ENCODE measurements around the gene TBC1D17. TPM values are rescaled to one million over a fixed set of nuclear protein-coding genes. Genes with fewer than 3 reads are reported as not detected.

Gene TBC1D17
- total RNA-seq: 10 to 100 TPM; 40.7 to 47.3 TPM
- 35.5 TPM for polyA plus RNA-seq (2013, experiment 1 of 2)
- polyA plus RNA-seq (2013, experiment 2 of 2): 29.4 TPM
- long read RNA-seq, experiment 1, transcript TBC1D17-201 (17 exons, 2,366 nt): major isoform, 5 of 31 reads
- long read RNA-seq, experiment 1, partial matches to known transcripts: 13 of 31 reads
- long read RNA-seq, experiment 1, other reads (novel, unspliced or antisense): 12 of 31 reads
- long read RNA-seq, experiment 2, transcript TBC1D17-201 (17 exons, 2,366 nt): major isoform, 29 of 96 reads
- long read RNA-seq, experiment 2, partial matches to known transcripts: 40 of 96 reads
- long read RNA-seq, experiment 2, other reads (novel, unspliced or antisense): 27 of 96 reads
- long read RNA-seq, experiment 3, transcript TBC1D17-201 (17 exons, 2,366 nt): major isoform, 21 of 60 reads
- long read RNA-seq, experiment 3, partial matches to known transcripts: 19 of 60 reads
- long read RNA-seq, experiment 3, other reads (novel, unspliced or antisense): 18 of 60 reads
- long read RNA-seq, experiment 4, partial matches to known transcripts: 0 of 2 reads
- long read RNA-seq, experiment 4, other reads (novel, unspliced or antisense): 2 of 2 reads

DNA sequence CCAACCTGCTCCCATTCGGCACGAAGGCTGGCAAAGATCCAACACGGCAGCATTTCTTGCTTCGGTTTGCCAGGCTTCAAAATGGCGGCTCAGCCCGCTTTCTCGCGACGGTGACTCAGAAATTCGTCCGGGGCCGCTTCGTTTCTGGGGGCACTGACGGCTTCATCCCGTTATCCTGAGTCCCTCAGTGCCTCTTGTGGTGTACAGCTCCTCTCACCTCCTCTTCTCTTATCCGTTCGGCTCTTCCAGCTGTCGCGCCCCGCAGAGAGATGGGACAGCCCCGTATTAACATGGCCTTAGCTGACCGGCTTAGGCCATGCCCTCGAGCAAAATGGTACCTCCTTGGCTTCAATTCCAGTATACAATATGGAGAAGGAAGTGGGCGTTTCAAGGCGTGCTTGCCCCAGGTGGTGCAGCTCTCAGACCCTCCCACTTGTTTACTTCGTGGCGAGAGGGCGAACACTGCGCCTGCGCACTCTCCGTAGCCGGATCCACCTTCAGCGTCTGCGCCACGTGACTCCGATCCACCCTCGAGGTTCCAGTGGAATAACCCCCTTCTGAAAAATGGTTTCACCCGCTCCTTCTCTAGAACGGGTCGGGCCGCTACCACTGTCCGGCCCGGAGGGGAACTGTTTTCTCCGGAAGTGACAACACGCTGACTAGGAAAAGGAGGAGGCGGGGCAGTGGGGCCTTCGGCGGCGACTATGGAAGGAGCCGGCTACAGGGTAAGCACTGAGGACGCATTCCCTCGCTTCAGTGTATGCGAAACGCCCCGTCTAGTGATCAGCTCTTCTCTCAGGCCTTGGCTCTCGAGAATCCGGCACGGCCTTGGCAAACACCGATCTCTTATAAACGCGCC is at the start of gene TBC1D17, which contains the start of gene AKT1S1:
TBC1D17 (plus strand) TSS at position 683 of the 859 bp plus-strand sequence; CDS start at position 705, 22 bp downstream.
AKT1S1 (minus strand) TSS at position 336 of the 859 bp plus-strand sequence. CDS start 4,060 bp downstream, outside the sequence.
- Histone ChIP-seq H3K9ac (ENCODE audit: extremely low read depth, low read length, poor library complexity, severe bottlenecking) (peak within 1 kb of the TSS; percentile 93), H3K27me3 (ENCODE audit: control insufficient read depth, insufficient read depth, low read length, poor library complexity, severe bottlenecking) (no peaks in the 10 kb centered on the region), H3K4me3 (ENCODE audit: low read length) (peak within 1 kb of the TSS; percentile 96), H3K27ac (ENCODE audit: low read depth, low read length) (peak within 1 kb of the TSS; percentile 96), H3K9me3 (ENCODE audit: control insufficient read depth, low read length) (no peaks in the 10 kb centered on the region), H3K4me1 (ENCODE audit: control insufficient read depth, insufficient read depth, low read length) (no peaks in the 10 kb centered on the region), H3K36me3 (ENCODE audit: control insufficient read depth, insufficient read depth, low read length) (peaks cover 31% of the 10 kb centered on the region)
- Mint-ChIP-seq H3K36me3 (ENCODE audit: low read depth) (peaks cover 37% of the 10 kb centered on the region), H3K27me3 (ENCODE audit: insufficient read depth) (no peaks in the 10 kb centered on the region), H3K4me1 (peaks cover 5% of the 10 kb centered on the region), H3K27ac (no peak within 1 kb of the TSS), H3K9me3 (no peaks in the 10 kb centered on the region), H3K4me3 (no peak within 1 kb of the TSS)
- 0% methylated on average over 40 to 61 of the region's 61 CpGs for WGBS, 2 experiments (ENCODE audit: insufficient coverage in 1 of 2, insufficient read length in 1 of 2)
- DNase-seq: peak; percentile 99
- no peak for TF ChIP-seq CTCF (conservative IDR thresholded peaks at IDR 0.05)

DNA sequence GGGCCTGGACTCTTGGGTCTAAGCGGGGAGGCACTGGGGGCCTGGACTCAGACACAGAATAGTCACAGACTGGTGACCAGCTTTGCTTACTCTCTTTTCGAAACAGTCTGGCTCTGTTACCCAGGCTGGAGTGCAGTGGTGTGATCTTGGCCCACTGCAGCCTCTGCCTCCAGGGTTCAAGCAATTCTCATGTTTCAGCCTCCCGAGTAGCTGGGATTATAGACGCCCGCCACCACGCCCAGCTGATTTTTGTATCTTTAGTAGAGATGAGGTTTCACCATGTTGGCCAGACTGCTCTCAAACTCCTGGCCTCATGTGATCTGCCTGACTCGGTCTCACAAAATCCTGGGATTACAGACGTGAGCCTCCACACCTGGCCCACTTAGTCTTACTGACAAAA is 48.3 kb upstream of the TBC1D17 start:
- 92 to 93% methylated on average over 8 of the region's 8 CpGs for WGBS, 2 experiments (ENCODE audit: insufficient coverage in 1 of 2, insufficient read length in 1 of 2)
- Mint-ChIP-seq H3K4me3 (no peak overlapping the region), H3K4me1 (no peaks in the 10 kb centered on the region), H3K36me3 (ENCODE audit: low read depth) (peaks cover 34% of the 10 kb centered on the region), H3K27ac (no peak overlapping the region), H3K27me3 (ENCODE audit: insufficient read depth) (no peaks in the 10 kb centered on the region), H3K9me3 (no peaks in the 10 kb centered on the region)
- H3K4me3 ChIP-seq (ENCODE audit: low read length): no peak overlapping the region
- peaks cover 29% of the 10 kb centered on the region for H3K36me3 ChIP-seq (ENCODE audit: control insufficient read depth, insufficient read depth, low read length)
- H3K4me1 ChIP-seq (ENCODE audit: control insufficient read depth, insufficient read depth, low read length): no peaks in the 10 kb centered on the region
- H3K9me3 ChIP-seq (ENCODE audit: control insufficient read depth, low read length): no peaks in the 10 kb centered on the region
- no peak overlapping the region for H3K27ac ChIP-seq (ENCODE audit: low read depth, low read length)
- no peak for DNase-seq
- H3K9ac ChIP-seq (ENCODE audit: extremely low read depth, low read length, poor library complexity, severe bottlenecking): no peak overlapping the region
- H3K27me3 ChIP-seq (ENCODE audit: control insufficient read depth, insufficient read depth, low read length, poor library complexity, severe bottlenecking): no peaks in the 10 kb centered on the region
- no peak for TF ChIP-seq CTCF (conservative IDR thresholded peaks at IDR 0.05)

DNA sequence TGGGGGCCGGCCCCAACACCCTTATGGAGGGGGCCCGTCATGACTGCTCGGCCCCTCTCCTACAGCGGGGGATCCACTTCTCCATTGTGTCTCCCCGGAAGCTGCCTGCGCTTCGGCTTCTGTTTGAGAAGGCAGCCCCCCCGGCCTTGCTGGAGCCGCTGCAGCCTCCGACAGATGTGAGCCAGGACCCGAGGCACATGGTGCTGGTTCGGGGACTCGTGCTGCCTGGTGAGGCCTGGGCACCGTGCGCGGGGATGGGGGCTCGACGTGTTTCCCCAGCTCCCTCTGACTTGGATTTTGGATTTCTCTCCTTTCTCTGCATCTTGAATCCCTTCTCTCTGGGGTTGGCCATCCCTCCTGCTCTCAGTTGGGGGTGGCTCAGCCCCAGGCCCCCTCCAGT is 47.8 kb upstream of the TBC1D17 start:
- Mint-ChIP-seq H3K9me3 (no peaks in the 10 kb centered on the region), H3K4me3 (no peak overlapping the region), H3K4me1 (no peaks in the 10 kb centered on the region), H3K27me3 (ENCODE audit: insufficient read depth) (no peaks in the 10 kb centered on the region), H3K36me3 (ENCODE audit: low read depth) (peaks cover 31% of the 10 kb centered on the region), H3K27ac (no peak overlapping the region)
- H3K9ac ChIP-seq (ENCODE audit: extremely low read depth, low read length, poor library complexity, severe bottlenecking): no peak overlapping the region
- no peaks in the 10 kb centered on the region for H3K27me3 ChIP-seq (ENCODE audit: control insufficient read depth, insufficient read depth, low read length, poor library complexity, severe bottlenecking)
- 94 to 98% methylated on average over 16 to 18 of the region's 18 CpGs for WGBS, 2 experiments (ENCODE audit: insufficient coverage in 1 of 2, insufficient read length in 1 of 2)
- H3K9me3 ChIP-seq (ENCODE audit: control insufficient read depth, low read length): no peaks in the 10 kb centered on the region
- DNase-seq: no peak
- H3K4me1 ChIP-seq (ENCODE audit: control insufficient read depth, insufficient read depth, low read length): no peaks in the 10 kb centered on the region
- H3K27ac ChIP-seq (ENCODE audit: low read depth, low read length): no peak overlapping the region
- TF ChIP-seq CTCF (conservative IDR thresholded peaks at IDR 0.05): no peak
- peaks cover 32% of the 10 kb centered on the region for H3K36me3 ChIP-seq (ENCODE audit: control insufficient read depth, insufficient read depth, low read length)
- no peak overlapping the region for H3K4me3 ChIP-seq (ENCODE audit: low read length)
